IMR-90 (cell line): ENCODE results near the gene CCDC171. TPM values are rescaled to one million over a fixed set of nuclear protein-coding genes. Genes with fewer than 3 reads are reported as not detected.

Source experiments
- ATAC-seq: fragments of 200-7000 bp; cut with Tn5 transposase; 2 replicates; pipeline ENCODE4 v1.9.1; 2020; ENCODE audit warnings: low read depth, mild to moderate bottlenecking, moderate library complexity
- BruUV-seq: library from RNA; stranded (reverse); fragments of 400-500 nt; replicated peaks from 2 replicates; lab custom pipeline; 2021; lab: Mats Ljungman, UMichigan
- CTCF ChIA-PET: fragments of 300-600 bp; formaldehyde crosslinking; extraction: SDS; loops from one replicate; lab custom pipeline; 2021; ENCODE audit warnings: antibody characterized with exemption; lab: Yijun Ruan, JAX
- POLR2A ChIA-PET: fragments of 300-600 bp; sonication (Branson Sonifier 250); formaldehyde crosslinking; loops from one replicate; lab custom pipeline; 2022; ENCODE audit warnings: antibody characterized with exemption; ENCODE audit not compliant: unreplicated experiment; lab: Charles Lee
- DNase-seq: peaks from one replicate; pipeline ENCODE4 v3.0.0; 2013
- H2AFZ ChIP-seq: replicated peaks from 2 replicates; pipeline ENCODE3; 2013; ENCODE audit warnings: low read length, mild to moderate bottlenecking; ENCODE audit not compliant: poor library complexity
- H2AK5ac ChIP-seq: 2 replicates; pipeline ENCODE4 v1.6.1; 2013; ENCODE audit warnings: low read depth, low read length, inconsistent platforms
- H2AK9ac ChIP-seq: replicated peaks from 2 replicates; pipeline ENCODE3; 2013; ENCODE audit warnings: mild to moderate bottlenecking, low read depth, low read length, moderate library complexity; ENCODE audit not compliant: poor library complexity
- H2BK120ac ChIP-seq: 2 replicates; pipeline ENCODE4 v1.6.1; 2013; ENCODE audit warnings: low read depth, low read length, inconsistent platforms
- H2BK15ac ChIP-seq: 3 replicates; pipeline ENCODE4 v1.6.1; 2013; ENCODE audit warnings: low read depth, low read length, inconsistent platforms
- H2BK20ac ChIP-seq: 2 replicates; pipeline ENCODE4 v1.6.1; 2013; ENCODE audit warnings: low read depth, mild to moderate bottlenecking, inconsistent platforms, low read length, moderate library complexity
- H2BK5ac ChIP-seq: 2 replicates; pipeline ENCODE4 v1.6.1; 2013; ENCODE audit warnings: mild to moderate bottlenecking, low read depth, low read length, inconsistent platforms; ENCODE audit not compliant: poor library complexity, severe bottlenecking
- H3K14ac ChIP-seq: replicated peaks from 2 replicates; pipeline ENCODE4 v1.6.1; 2013; ENCODE audit warnings: low read depth, low read length, inconsistent platforms
- H3K18ac ChIP-seq: 2 replicates; pipeline ENCODE4 v1.6.1; 2013; ENCODE audit warnings: low read depth, low read length, control low read depth
- H3K23ac ChIP-seq: 2 replicates; pipeline ENCODE4 v1.6.1; 2013; ENCODE audit warnings: low read depth, low read length, inconsistent platforms
- H3K27ac ChIP-seq: 2 replicates; pipeline ENCODE4 v1.5.1; 2013; ENCODE audit warnings: mild to moderate bottlenecking, control low read depth, low read length; ENCODE audit not compliant: insufficient read depth
- H3K27me3 ChIP-seq: 2 replicates; pipeline ENCODE4 v1.6.1; 2013; ENCODE audit warnings: low read length; ENCODE audit not compliant: control insufficient read depth, insufficient read depth
- H3K36me3 ChIP-seq: 2 replicates; pipeline ENCODE4 v1.6.1; 2013; ENCODE audit warnings: low read length, mixed read lengths; ENCODE audit not compliant: control insufficient read depth, insufficient read depth
- H3K4ac ChIP-seq: 2 replicates; pipeline ENCODE4 v1.6.1; 2013; ENCODE audit warnings: low read depth, low read length, inconsistent platforms
- H3K4me1 ChIP-seq: 2 replicates; pipeline ENCODE4 v1.6.1; 2013; ENCODE audit warnings: low read length, mixed read lengths; ENCODE audit not compliant: control insufficient read depth, insufficient read depth
- H3K4me2 ChIP-seq: 2 replicates; pipeline ENCODE4 v1.6.1; 2013; ENCODE audit warnings: low read depth, mild to moderate bottlenecking, control low read depth, low read length, moderate library complexity
- H3K4me3 ChIP-seq: 2 replicates; pipeline ENCODE4 v1.5.1; 2013; ENCODE audit warnings: low read depth, mild to moderate bottlenecking, control low read depth, low read length, moderate library complexity; ENCODE audit not compliant: insufficient read depth
- H3K56ac ChIP-seq: 2 replicates; pipeline ENCODE4 v1.6.1; 2013; ENCODE audit warnings: low read length, inconsistent platforms; ENCODE audit not compliant: insufficient read depth; ENCODE audit errors: extremely low read depth
- H3K79me1 ChIP-seq, 2 experiments: 2 replicates each; pipeline ENCODE4 v1.6.1; 2013; ENCODE audit warnings: low read length in 2 of 2, inconsistent platforms in 1 of 2, low read depth in 1 of 2
- H3K9ac ChIP-seq: 2 replicates; pipeline ENCODE4 v1.6.1; 2013; ENCODE audit warnings: low read depth, low read length, control low read depth
- H3K9me1 ChIP-seq: 2 replicates; pipeline ENCODE4 v1.6.1; 2013; ENCODE audit warnings: low read length, inconsistent platforms; ENCODE audit not compliant: insufficient read depth
- H3K9me3 ChIP-seq: 2 replicates; pipeline ENCODE4 v1.6.1; 2013; ENCODE audit warnings: low read length; ENCODE audit not compliant: control insufficient read depth, insufficient read depth
- H4K20me1 ChIP-seq: 2 replicates; pipeline ENCODE4 v1.6.1; 2013; ENCODE audit warnings: low read length, inconsistent platforms; ENCODE audit not compliant: insufficient read depth
- H4K5ac ChIP-seq: 2 replicates; pipeline ENCODE4 v1.6.1; 2013; ENCODE audit warnings: mild to moderate bottlenecking, low read depth, low read length, control low read depth
- H4K8ac ChIP-seq, 2 experiments: 2 replicates each; pipeline ENCODE4 v1.6.1; 2013; ENCODE audit warnings: low read depth in 2 of 2, low read length in 2 of 2, control low read depth in 1 of 2, inconsistent platforms in 1 of 2
- H4K91ac ChIP-seq: 2 replicates; pipeline ENCODE4 v1.6.1; 2013; ENCODE audit warnings: low read depth, low read length, inconsistent platforms; ENCODE audit not compliant: insufficient read depth
- CEBPB ChIP-seq: IDR thresholded peaks from 2 replicates; pipeline ENCODE4 v1.6.1; 2012; ENCODE audit warnings: low read depth, low read length, improper control_type of control experiment
- NFE2L2 ChIP-seq: fragments of 150-350 bp; IDR thresholded peaks from 2 replicates; pipeline ENCODE4 v1.6.1; 2016; ENCODE audit warnings: low read depth, mild to moderate bottlenecking, low read length
- RCOR1 ChIP-seq: IDR thresholded peaks from 2 replicates; pipeline ENCODE4 v1.6.1; 2012; ENCODE audit warnings: mild to moderate bottlenecking, low read length, improper control_type of control experiment; ENCODE audit not compliant: insufficient replicate concordance
- SMC3 ChIP-seq: fragments of 150-350 bp; IDR thresholded peaks from 2 replicates; pipeline ENCODE4 v1.6.1; 2016; ENCODE audit warnings: low read depth, mild to moderate bottlenecking, antibody characterized with exemption, low read length, moderate library complexity
- WGBS, 2 experiments: methylation state at CpG; one replicate each; pipeline versions ENCODE4 v1.1.5 to v1.1.7; 2013; ENCODE audit warnings: missing lambda C conversion rate in 2 of 2; ENCODE audit not compliant: insufficient read length in 1 of 2; ENCODE audit errors: extremely low coverage in 2 of 2; 5-methylcytosine and 5-hydroxymethylcytosine counted together
- dilution Hi-C: fragments of 300-500 bp; cut with HindIII; formaldehyde crosslinking; loops from one replicate; pipeline ENCODE4 v1.14.3; 2018; ENCODE audit warnings: low sequenced_read_pairs; ENCODE audit not compliant: unreplicated experiment
- in situ Hi-C: fragments of 300-500 bp; cut with MboI; formaldehyde crosslinking; loops from 3 replicates; pipeline ENCODE4 v1.14.3; 2019; ENCODE audit warnings: low sequenced_read_pairs, inconsistent platforms, mixed read lengths
- intact Hi-C: fragments of 100-400 bp; cut with micrococcal nuclease; formaldehyde crosslinking; loops from 2 replicates; pipeline ENCODE4 v1.10.0; 2022
- polyA plus RNA-seq, 3 experiments: library from polyadenylated mRNA; depleted of rRNA; stranded (reverse); fragments of >200 nt; gene quantifications; 2 replicates each; pipeline ENCODE4 v1.2.3, GENCODE V29; 2012; ENCODE audit warnings: low replicate concordance in 1 of 3
- total RNA-seq: library from RNA; depleted of rRNA; stranded (reverse); fragments of >200 nt; gene quantifications from 2 replicates; pipeline ENCODE4 v1.2.3, GENCODE V29; 2012

The CCDC171 gene
- total and polyA plus RNA-seq, 2 of the 4 experiments (the other 2 are of a cell fraction) = 0.63 to 2.2 TPM

GRCh38 chr9:15936306-15936921 is 383.6 kb downstream of the CCDC171 start:
- Histone ChIP-seq H2BK20ac (no peak overlapping the region), H3K9me3 (peaks cover 2% of the 10 kb centered on the region; the same call in 1 of the 2 replicates), H2BK5ac (no peak overlapping the region), H3K4me1 (peaks cover 2% of the 10 kb centered on the region; the same call in 1 of the 2 replicates), H3K9me1 (no peaks in the 10 kb centered on the region), H2BK120ac (no peak overlapping the region), H2AFZ (peak overlapping the region; percentile 84), H3K56ac (no peak overlapping the region; the same call in 1 of the 2 replicates), H3K9ac (no peak overlapping the region), H3K4me2 (no peak overlapping the region), H4K20me1 (no peaks in the 10 kb centered on the region), H3K27me3 (no peaks in the 10 kb centered on the region), H3K79me1 (no peaks in the 10 kb centered on the region), H3K23ac (no peak overlapping the region; the same call in 1 of the 2 replicates), H3K14ac (peak overlapping the region; percentile 85; the same call in 1 of the 2 replicates), H2BK15ac (peak overlapping the region; percentile 33; the same call in 1 of the 3 replicates), H4K5ac (no peak overlapping the region), H3K36me3 (no peaks in the 10 kb centered on the region), H3K4ac (0 out of 2 replicates have a peak overlapping the region, but pooled peaks have one; percentile 78), H2AK9ac (no peak overlapping the region), H4K8ac (peak overlapping the region in 1 of 2 experiments; percentile 42; a peak in 1 of 4 replicates), H3K27ac (no peak overlapping the region), H3K18ac (no peak overlapping the region), H2AK5ac (peak overlapping the region; percentile 59; the same call in 1 of the 2 replicates), H3K4me3 (no peak overlapping the region), H4K91ac (no peak overlapping the region)
- no CpG with 5 or more reads among the region's 5 CpGs for WGBS, 2 experiments
- TF ChIP-seq SMC3 (no peak), NFE2L2 (no peak), CEBPB (no peak), RCOR1 (no peak)
- dilution Hi-C loops (no loop called here), intact Hi-C loops (loop anchor here (5.0 kb wide), 1 partner anchor 36 kb away; no protein-coding TSS in a partner anchor), in situ Hi-C loops (no loop called here)
- ATAC-seq = no peak
- POLR2A ChIA-PET = no interaction called here
- DNase-seq = peak; percentile 40
- CTCF ChIA-PET = no interaction called here
- no TSS peak for BruUV-seq
